IPS-15b (cell line): ENCODE data around the gene STK17A.
A peak's percentile ranks its signal among the peaks of the same experiment; 100 is the strongest.

Experiments
- H3K27me3 ChIP-seq: one replicate; pipeline ENCODE4 v1.6.1; 2013; ENCODE audit warnings: low read length; ENCODE audit not compliant: control insufficient read depth, insufficient read depth
- H3K36me3 ChIP-seq: one replicate; pipeline ENCODE4 v1.6.1; 2013; ENCODE audit warnings: low read length; ENCODE audit not compliant: control insufficient read depth, insufficient read depth
- H3K4me1 ChIP-seq: one replicate; pipeline ENCODE4 v1.6.1; 2013; ENCODE audit warnings: mild to moderate bottlenecking, low read length; ENCODE audit not compliant: control insufficient read depth, insufficient read depth
- H3K4me3 ChIP-seq: one replicate; pipeline ENCODE4 v1.5.1; 2013; ENCODE audit warnings: low read depth, low read length
- H3K9ac ChIP-seq: one replicate; pipeline ENCODE4 v1.6.1; 2013; ENCODE audit warnings: low read depth, mild to moderate bottlenecking, low read length
- H3K9me3 ChIP-seq: one replicate; pipeline ENCODE4 v1.6.1; 2013; ENCODE audit warnings: mild to moderate bottlenecking, low read length; ENCODE audit not compliant: control insufficient read depth, insufficient read depth

Gene STK17A

DNA sequence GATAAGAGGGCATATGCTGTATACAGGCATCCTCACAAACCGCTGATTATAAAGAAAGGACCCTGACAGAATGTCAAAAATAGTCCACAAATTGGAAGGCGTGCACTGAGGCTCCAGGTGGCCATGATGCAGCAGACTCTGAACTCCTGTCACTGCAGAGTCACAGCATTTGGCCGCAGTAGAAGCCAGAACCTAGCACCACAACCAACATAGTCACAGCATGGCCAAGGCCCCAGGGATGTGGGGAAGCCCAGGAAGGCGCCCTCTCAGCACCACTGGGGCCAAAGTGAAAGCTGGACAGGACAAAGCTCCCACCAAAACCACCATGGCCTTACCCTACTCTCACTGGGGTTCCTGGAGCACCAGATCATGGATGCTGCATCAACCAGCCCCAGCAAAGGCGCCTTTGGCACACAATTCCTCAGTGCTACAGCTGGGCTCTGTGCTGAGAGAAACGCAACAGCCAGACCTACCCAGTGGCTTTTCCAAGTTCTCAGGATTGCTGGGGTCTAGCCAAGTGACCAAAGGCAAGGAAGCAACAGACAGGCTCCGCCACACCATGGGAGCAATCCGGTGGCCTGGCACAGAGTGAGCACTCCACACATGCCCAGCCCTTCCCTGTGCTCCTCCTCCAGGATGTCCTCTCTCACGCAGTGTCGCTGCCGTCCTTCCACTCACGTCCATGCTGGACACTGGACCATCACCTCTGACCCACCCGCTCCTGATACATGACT, 60.2 kb downstream of the STK17A start:
- Histone ChIP-seq H3K4me3 (no peak overlapping the region), H3K4me1 (peaks cover 11% of the 10 kb centered on the region), H3K27me3 (no peaks in the 10 kb centered on the region), H3K9me3 (no peaks in the 10 kb centered on the region), H3K36me3 (peaks cover 12% of the 10 kb centered on the region), H3K9ac (no peak overlapping the region)

DNA sequence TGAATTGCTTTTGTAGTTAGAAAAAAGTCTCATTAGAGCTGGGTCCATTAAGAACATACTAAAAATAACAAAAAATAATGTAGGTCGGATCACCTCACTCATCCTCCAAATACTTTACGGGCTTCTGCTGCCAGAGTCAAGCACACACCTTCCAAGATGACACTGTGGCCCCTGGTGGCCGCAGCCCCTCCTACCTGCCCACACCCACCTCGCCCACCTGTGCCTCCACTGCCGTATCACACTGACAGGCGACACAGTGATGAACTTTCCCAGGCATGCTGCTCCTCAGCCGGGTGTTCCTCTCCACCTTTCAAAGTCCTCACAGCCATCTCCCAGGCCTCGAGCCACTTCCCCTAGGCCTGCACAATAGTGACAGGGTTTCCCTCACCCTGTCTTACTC, 60.9 kb downstream of the STK17A start:
- Histone ChIP-seq H3K4me3 (no peak overlapping the region), H3K4me1 (peaks cover 11% of the 10 kb centered on the region), H3K27me3 (no peaks in the 10 kb centered on the region), H3K36me3 (peaks cover 12% of the 10 kb centered on the region), H3K9ac (no peak overlapping the region), H3K9me3 (no peaks in the 10 kb centered on the region)

DNA sequence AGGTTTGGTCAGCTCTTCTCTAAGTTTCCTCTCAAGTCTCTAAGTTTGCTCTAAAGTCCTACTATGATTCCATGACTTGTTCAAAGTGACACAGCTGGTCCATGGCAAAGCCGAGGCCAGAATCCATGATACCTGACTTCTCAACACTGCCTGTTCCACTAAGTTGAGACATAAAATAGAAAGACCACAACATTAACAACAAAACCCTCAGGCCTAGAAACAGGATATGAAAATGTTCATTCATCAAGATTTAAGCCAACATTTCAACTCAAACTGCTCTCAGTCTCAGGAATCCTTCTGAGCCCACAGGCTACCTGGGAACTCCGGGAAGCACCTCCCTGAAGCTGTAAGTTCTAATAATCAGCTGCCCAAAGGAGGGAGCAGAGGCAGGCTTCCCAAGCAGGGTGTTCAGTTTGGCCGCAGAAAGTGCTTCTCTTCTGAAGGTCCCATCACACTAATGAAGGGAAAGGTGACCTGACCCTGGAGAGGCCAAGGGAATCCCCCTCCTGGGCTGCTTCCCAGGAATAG, 62.9 kb downstream of the STK17A start:
- H3K9ac ChIP-seq, result no peak overlapping the region
- no peaks in the 10 kb centered on the region for H3K27me3 ChIP-seq
- H3K36me3 ChIP-seq, result peaks cover 6% of the 10 kb centered on the region
- no peak overlapping the region for H3K4me3 ChIP-seq
- H3K9me3 ChIP-seq, result no peaks in the 10 kb centered on the region
- H3K4me1 ChIP-seq, result peaks cover 14% of the 10 kb centered on the region

GRCh38 chr7:43646603-43647338, 63.9 kb downstream of the STK17A start:
- Histone ChIP-seq H3K9me3 (no peaks in the 10 kb centered on the region), H3K9ac (peak overlapping the region; percentile 43), H3K27me3 (no peaks in the 10 kb centered on the region), H3K36me3 (peaks cover 6% of the 10 kb centered on the region), H3K4me1 (peaks cover 14% of the 10 kb centered on the region), H3K4me3 (no peak overlapping the region)

GRCh38 chr7:43647339-43647672, 64.4 kb downstream of the STK17A start:
- H3K4me3 ChIP-seq, result no peak overlapping the region
- peaks cover 6% of the 10 kb centered on the region for H3K36me3 ChIP-seq
- no peak overlapping the region for H3K9ac ChIP-seq
- H3K27me3 ChIP-seq, result no peaks in the 10 kb centered on the region
- H3K9me3 ChIP-seq, result no peaks in the 10 kb centered on the region
- peaks cover 14% of the 10 kb centered on the region for H3K4me1 ChIP-seq

- Histone ChIP-seq H3K27me3 (no peaks in the 10 kb centered on the region), H3K9me3 (no peaks in the 10 kb centered on the region), H3K4me3 (no peak overlapping the region), H3K9ac (no peak overlapping the region), H3K36me3 (peaks cover 6% of the 10 kb centered on the region), H3K4me1 (peaks cover 14% of the 10 kb centered on the region)
Observed at GRCh38 chr7:43647673-43648472, 65.0 kb downstream of the STK17A start.

GRCh38 chr7:43648473-43649406, 65.8 kb downstream of the STK17A start:
- no peak overlapping the region for H3K4me3 ChIP-seq
- no peaks in the 10 kb centered on the region for H3K9me3 ChIP-seq
- no peak overlapping the region for H3K9ac ChIP-seq

DNA sequence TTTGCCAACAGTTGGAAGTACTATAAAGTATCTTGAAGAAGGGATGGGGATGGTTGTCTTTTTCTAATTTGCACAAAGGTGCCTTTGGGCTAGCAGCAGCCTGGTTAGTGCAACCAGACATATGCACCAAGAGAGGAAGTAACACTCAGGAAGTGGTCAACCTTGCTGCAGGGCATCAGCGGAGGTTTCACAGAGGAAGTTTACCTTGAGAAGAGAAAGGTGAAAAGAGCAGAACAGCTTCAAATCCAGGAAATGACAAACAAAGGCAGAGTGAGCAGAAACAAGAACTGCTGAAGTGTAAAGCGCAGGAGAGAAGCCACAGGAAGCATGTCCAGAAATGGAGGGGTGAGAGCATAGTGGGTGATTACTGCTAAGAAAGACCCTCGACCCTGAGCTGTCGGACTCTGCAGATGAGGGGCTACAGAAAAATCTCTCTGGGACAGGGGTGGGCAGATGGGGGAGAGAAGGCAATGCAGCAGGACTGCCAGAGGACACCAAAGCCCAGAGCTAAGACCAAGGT, 66.9 kb downstream of the STK17A start:
- Histone ChIP-seq H3K27me3 (no peaks in the 10 kb centered on the region), H3K9ac (no peak overlapping the region), H3K4me3 (no peak overlapping the region), H3K36me3 (peaks cover 4% of the 10 kb centered on the region), H3K4me1 (peaks cover 14% of the 10 kb centered on the region), H3K9me3 (no peaks in the 10 kb centered on the region)

More at GRCh38 chr7:43648473-43649406, 65.8 kb downstream of the STK17A start:
- peaks cover 6% of the 10 kb centered on the region for H3K36me3 ChIP-seq
- peaks cover 14% of the 10 kb centered on the region for H3K4me1 ChIP-seq
- H3K27me3 ChIP-seq, result no peaks in the 10 kb centered on the region

DNA sequence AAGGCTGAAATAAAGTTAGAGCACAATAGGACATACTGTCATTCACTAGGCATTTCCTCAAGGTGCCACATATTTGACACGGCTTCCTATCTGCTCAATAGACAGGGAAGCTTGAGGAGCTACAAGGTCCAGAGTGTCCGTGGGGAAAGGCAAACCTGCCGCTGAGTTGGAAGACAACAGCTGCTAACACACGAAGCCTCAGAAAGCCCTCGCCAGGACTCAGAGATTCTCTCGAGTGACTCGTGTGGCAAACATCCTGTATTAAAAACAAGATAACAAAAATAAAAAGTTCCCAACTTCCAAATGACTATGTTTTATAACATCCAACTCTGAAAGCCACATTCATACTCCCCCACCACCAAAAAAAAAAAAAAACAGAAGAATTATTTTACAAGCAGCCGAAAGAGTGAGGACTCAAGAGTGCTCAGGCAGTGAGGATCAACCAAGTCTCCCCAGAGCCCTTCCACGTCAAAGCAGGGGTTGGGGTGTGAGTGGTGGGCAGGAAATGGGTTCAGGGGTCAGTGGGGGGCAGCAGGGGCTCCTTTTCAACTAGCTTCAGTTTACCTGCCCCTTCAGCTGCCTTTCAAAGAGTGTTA, 67.6 kb downstream of the STK17A start:
- Histone ChIP-seq H3K4me1 (peaks cover 14% of the 10 kb centered on the region), H3K36me3 (no peaks in the 10 kb centered on the region), H3K4me3 (no peak overlapping the region), H3K9me3 (no peaks in the 10 kb centered on the region), H3K27me3 (no peaks in the 10 kb centered on the region), H3K9ac (no peak overlapping the region)

- no peak overlapping the region for H3K4me3 ChIP-seq
- H3K9ac ChIP-seq, result no peak overlapping the region
- peaks cover 4% of the 10 kb centered on the region for H3K4me1 ChIP-seq
- no peaks in the 10 kb centered on the region for H3K36me3 ChIP-seq
- no peaks in the 10 kb centered on the region for H3K27me3 ChIP-seq
- H3K9me3 ChIP-seq, result no peaks in the 10 kb centered on the region
Observed at GRCh38 chr7:43652364-43652763, 69.5 kb downstream of the STK17A start.
